DND-41 (cell line): Measurements from ENCODE around the gene CYB5R2.

Source experiments
- ATAC-seq: fragments of 200-7000 bp; cut with Tn5 transposase; 3 replicates; pipeline ENCODE4 v1.9.1; 2021; ENCODE audit warnings: low read depth; ENCODE audit not compliant: insufficient read depth
- DNase-seq: peaks from one replicate; pipeline ENCODE4 v3.0.0-alpha.2; 2020
- H2AFZ ChIP-seq: 2 replicates; pipeline ENCODE4 v1.6.0; 2012; ENCODE audit warnings: low read depth, low read length
- H3K27ac ChIP-seq: 2 replicates; pipeline ENCODE4 v1.5.1; 2012; ENCODE audit warnings: low read length, inconsistent platforms
- H3K27me3 ChIP-seq: fragments of 200-600 bp; sonication (generic); 2 replicates; pipeline ENCODE4 v1.6.0; 2012; ENCODE audit warnings: low read length, mild to moderate bottlenecking, inconsistent platforms; ENCODE audit not compliant: insufficient read depth, poor library complexity
- H3K36me3 ChIP-seq: 2 replicates; pipeline ENCODE4 v1.5.1; 2012; ENCODE audit warnings: low read length, inconsistent platforms; ENCODE audit not compliant: insufficient read depth
- H3K4me1 ChIP-seq: 2 replicates; pipeline ENCODE4 v1.5.1; 2012; ENCODE audit warnings: mild to moderate bottlenecking, low read length; ENCODE audit not compliant: insufficient read depth
- H3K4me2 ChIP-seq: 2 replicates; pipeline ENCODE4 v1.6.0; 2012; ENCODE audit warnings: mild to moderate bottlenecking, moderate library complexity, low read length, inconsistent platforms; ENCODE audit not compliant: insufficient read depth
- H3K4me3 ChIP-seq, 2 experiments: fragments of 200-600 bp in 1 of 2; shearing (Covaris generic) in 1 of 2; 2 replicates each; pipeline ENCODE4 v1.5.1; 2012 to 2016; ENCODE audit warnings: inconsistent platforms in 2 of 2, low read length in 2 of 2, mild to moderate bottlenecking in 2 of 2, low read depth in 1 of 2, moderate library complexity in 1 of 2
- H3K79me2 ChIP-seq: 2 replicates; pipeline ENCODE4 v1.6.0; 2012; ENCODE audit warnings: low read length, inconsistent platforms; ENCODE audit not compliant: insufficient read depth
- H3K9ac ChIP-seq: 2 replicates; pipeline ENCODE4 v1.6.0; 2012; ENCODE audit warnings: low read depth, mild to moderate bottlenecking, inconsistent platforms, low read length, moderate library complexity
- H3K9me3 ChIP-seq: 2 replicates; pipeline ENCODE4 v1.5.1; 2012; ENCODE audit warnings: low read length, moderate library complexity, mild to moderate bottlenecking, inconsistent platforms; ENCODE audit not compliant: insufficient read depth, severe bottlenecking
- H4K20me1 ChIP-seq: 2 replicates; pipeline ENCODE4 v1.6.0; 2012; ENCODE audit warnings: low read length; ENCODE audit not compliant: insufficient read depth
- CTCF ChIP-seq: IDR thresholded peaks from 2 replicates; pipeline ENCODE4 v1.5.1; 2012; ENCODE audit warnings: borderline replicate concordance, low read length, moderate library complexity, mild to moderate bottlenecking; ENCODE audit not compliant: poor library complexity, severe bottlenecking; ENCODE audit errors: extremely low read depth
- EZH2 ChIP-seq: IDR thresholded peaks from 3 replicates; pipeline ENCODE4 v1.6.1; 2012; ENCODE audit warnings: borderline replicate concordance, low read depth, mild to moderate bottlenecking, moderate library complexity, low read length, inconsistent platforms; ENCODE audit not compliant: severe bottlenecking

Gene CYB5R2

GRCh38 chr11:7642747-7643146, 30.6 kb downstream of the CYB5R2 start:
- DNase-seq, result no peak
- H3K9ac ChIP-seq, result no peak overlapping the region

GRCh38 chr11:7640816-7641215, 32.5 kb downstream of the CYB5R2 start:
- DNase-seq (no peak), ATAC-seq (no peak)

More at GRCh38 chr11:7642747-7643146, 30.6 kb downstream of the CYB5R2 start:
- Histone ChIP-seq H3K36me3 (no peaks in the 10 kb centered on the region), H3K4me3 (no peak overlapping the region), H3K27me3 (peaks cover 28% of the 10 kb centered on the region), H3K27ac (no peak overlapping the region), H4K20me1 (no peaks in the 10 kb centered on the region), H3K79me2 (no peaks in the 10 kb centered on the region), H2AFZ (no peak overlapping the region), H3K9me3 (no peaks in the 10 kb centered on the region), H3K4me1 (no peaks in the 10 kb centered on the region), H3K4me2 (no peak overlapping the region)
- ATAC-seq, result no peak
- no peak for TF ChIP-seq CTCF
- no peak for TF ChIP-seq EZH2

GRCh38 chr11:7639643-7640025, 33.7 kb downstream of the CYB5R2 start:
- DNase-seq (no peak), ATAC-seq (no peak)
- no peaks in the 10 kb centered on the region for H4K20me1 ChIP-seq
- H3K36me3 ChIP-seq, result no peaks in the 10 kb centered on the region
- no peaks in the 10 kb centered on the region for H3K9me3 ChIP-seq
- H3K9ac ChIP-seq, result no peak overlapping the region
- H3K27ac ChIP-seq, result no peak overlapping the region
- H3K79me2 ChIP-seq, result no peaks in the 10 kb centered on the region
- H2AFZ ChIP-seq, result no peak overlapping the region
- peaks cover 40% of the 10 kb centered on the region for H3K27me3 ChIP-seq
- no peak overlapping the region for H3K4me3 ChIP-seq
- no peak overlapping the region for H3K4me2 ChIP-seq
- no peak for TF ChIP-seq CTCF
- no peak for TF ChIP-seq EZH2
- no peaks in the 10 kb centered on the region for H3K4me1 ChIP-seq

More at GRCh38 chr11:7640816-7641215, 32.5 kb downstream of the CYB5R2 start:
- TF ChIP-seq EZH2 (no peak), CTCF (no peak)
- Histone ChIP-seq H3K9ac (no peak overlapping the region), H3K79me2 (no peaks in the 10 kb centered on the region), H3K36me3 (no peaks in the 10 kb centered on the region), H3K27me3 (peaks cover 38% of the 10 kb centered on the region), H3K4me1 (no peaks in the 10 kb centered on the region), H3K4me2 (no peak overlapping the region), H4K20me1 (no peaks in the 10 kb centered on the region), H3K27ac (no peak overlapping the region), H3K9me3 (no peaks in the 10 kb centered on the region), H2AFZ (no peak overlapping the region), H3K4me3 (no peak overlapping the region)
